ENCODE results near the gene PERCC1. TPM values are rescaled to one million over a fixed set of nuclear protein-coding genes. Genes with fewer than 3 reads are reported as not detected.

The PERCC1 gene
- polyA plus RNA-seq, 4 donors: 0.58 to 0.69 TPM; not detected in 2

DNA sequence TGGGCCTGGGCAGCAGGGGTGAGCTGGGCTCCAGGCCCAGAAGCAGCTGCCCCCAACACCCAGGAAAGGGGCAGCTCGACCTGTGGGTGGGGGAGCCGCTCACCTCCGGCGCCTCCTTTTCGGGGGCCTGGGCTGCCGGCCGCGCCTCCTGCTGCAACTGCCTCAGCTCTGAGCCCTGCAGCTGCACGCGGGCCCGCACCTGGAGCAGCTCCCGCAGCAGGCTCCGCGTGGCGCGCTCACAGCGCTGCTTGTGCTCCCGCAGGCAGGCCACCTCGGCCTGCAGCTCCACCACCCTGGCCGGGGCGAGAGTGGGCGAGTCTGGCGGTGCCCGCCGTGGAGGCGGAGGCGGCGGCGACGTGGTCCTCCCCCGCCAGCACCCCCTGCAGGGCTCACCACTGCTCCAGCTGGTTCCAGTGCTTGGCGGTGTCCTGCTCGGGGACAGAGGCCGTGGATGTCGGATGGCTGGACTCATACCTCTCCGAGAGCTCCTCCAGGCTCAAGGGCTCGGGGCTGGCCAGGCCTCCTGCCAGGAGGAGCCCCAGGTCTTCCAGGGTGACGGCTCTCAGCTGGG is 12.6 kb downstream of the PERCC1 start:
- Histone ChIP-seq H3K4me3 (ENCODE audit: low read depth in 1 of 3, low read length in 3 of 3) (no peak overlapping the region), H3K27me3 (ENCODE audit: control insufficient read depth in 3 of 3, insufficient read depth in 3 of 3, low read length in 3 of 3) (no peaks in the 10 kb centered on the region), H3K27ac (ENCODE audit: low read depth in 1 of 3, low read length in 2 of 3) (no peak overlapping the region), H3K4me1 (ENCODE audit: control insufficient read depth in 3 of 3, insufficient read depth in 2 of 3, low read depth in 1 of 3, low read length in 2 of 3) (no peaks in the 10 kb centered on the region), H3K36me3 (ENCODE audit: control insufficient read depth in 3 of 3, insufficient read depth in 2 of 3, low read depth in 1 of 3, low read length in 3 of 3) (peaks cover under 1 to 34% (median 3%) of the 10 kb centered on the region in 3 donors), H3K9me3 (ENCODE audit: control insufficient read depth in 2 of 2, insufficient read depth in 1 of 2, low read depth in 1 of 2, low read length in 1 of 2) (no peaks in the 10 kb centered on the region)
- DNase-seq: no peak
- no peak for FAIRE-seq
- WGBS, 3 donors: 69 to 80% (median 77%) methylated on average over 23 to 38 of the region's 38 CpGs

DNA sequence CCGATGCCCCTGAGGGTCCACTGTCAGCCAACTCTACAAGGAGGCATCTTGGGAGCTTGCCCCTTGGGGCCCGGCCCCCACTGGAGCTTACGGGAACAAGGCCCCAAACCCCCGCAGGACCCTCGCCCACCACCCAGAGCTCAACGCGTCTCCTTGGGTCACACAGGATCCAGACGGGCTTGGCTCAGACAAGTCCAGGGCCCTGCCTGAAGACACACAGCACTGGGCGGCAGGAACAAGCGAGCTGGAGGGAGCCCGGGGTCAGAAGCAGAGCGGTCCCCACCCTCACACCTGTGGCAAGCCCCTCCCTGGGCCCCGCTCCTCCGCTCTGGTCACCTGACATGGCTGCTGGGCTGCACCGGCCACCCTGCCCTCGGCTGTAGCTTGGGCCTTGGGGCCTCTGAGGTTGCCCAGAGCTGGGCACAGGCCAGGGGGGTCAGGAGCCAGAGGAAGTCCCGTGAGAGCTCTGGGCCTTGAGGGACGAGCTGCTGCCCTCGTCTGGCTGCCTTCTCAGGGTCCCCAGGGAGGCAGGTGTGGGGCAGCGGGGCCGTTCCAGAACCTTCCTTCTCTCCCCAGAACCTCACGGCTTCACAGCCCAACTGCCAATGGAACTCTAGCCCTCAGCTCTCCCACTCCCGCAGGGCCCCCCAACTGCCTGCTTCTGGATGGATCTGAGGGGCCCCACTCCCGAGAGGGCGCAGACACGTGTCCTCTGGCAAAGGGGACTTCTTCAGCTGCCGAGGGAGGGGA is 13.3 kb downstream of the PERCC1 start, which contains the start of gene CCDC154:
TSS of gene CCDC154 (minus strand) at position 577 of the 750 bp plus-strand sequence. CDS start at position 343, 234 bp downstream.
- Histone ChIP-seq H3K27me3 (ENCODE audit: control insufficient read depth in 3 of 3, insufficient read depth in 3 of 3, low read length in 3 of 3) (no peaks in the 10 kb centered on the region), H3K27ac (ENCODE audit: low read depth in 1 of 3, low read length in 2 of 3) (no peak within 1 kb of the TSS), H3K9me3 (ENCODE audit: control insufficient read depth in 2 of 2, insufficient read depth in 1 of 2, low read depth in 1 of 2, low read length in 1 of 2) (no peaks in the 10 kb centered on the region), H3K4me1 (ENCODE audit: control insufficient read depth in 3 of 3, insufficient read depth in 2 of 3, low read depth in 1 of 3, low read length in 2 of 3) (no peaks in the 10 kb centered on the region), H3K4me3 (ENCODE audit: low read depth in 1 of 3, low read length in 3 of 3) (no peak within 1 kb of the TSS), H3K36me3 (ENCODE audit: control insufficient read depth in 3 of 3, insufficient read depth in 2 of 3, low read depth in 1 of 3, low read length in 3 of 3) (peaks cover 3 to 40% (median 3%) of the 10 kb centered on the region in 3 donors)
- 67 to 79% (median 76%) methylated on average over 23 to 27 of the region's 27 CpGs for WGBS, 3 donors
- no peak for DNase-seq
- no peak for FAIRE-seq

DNA sequence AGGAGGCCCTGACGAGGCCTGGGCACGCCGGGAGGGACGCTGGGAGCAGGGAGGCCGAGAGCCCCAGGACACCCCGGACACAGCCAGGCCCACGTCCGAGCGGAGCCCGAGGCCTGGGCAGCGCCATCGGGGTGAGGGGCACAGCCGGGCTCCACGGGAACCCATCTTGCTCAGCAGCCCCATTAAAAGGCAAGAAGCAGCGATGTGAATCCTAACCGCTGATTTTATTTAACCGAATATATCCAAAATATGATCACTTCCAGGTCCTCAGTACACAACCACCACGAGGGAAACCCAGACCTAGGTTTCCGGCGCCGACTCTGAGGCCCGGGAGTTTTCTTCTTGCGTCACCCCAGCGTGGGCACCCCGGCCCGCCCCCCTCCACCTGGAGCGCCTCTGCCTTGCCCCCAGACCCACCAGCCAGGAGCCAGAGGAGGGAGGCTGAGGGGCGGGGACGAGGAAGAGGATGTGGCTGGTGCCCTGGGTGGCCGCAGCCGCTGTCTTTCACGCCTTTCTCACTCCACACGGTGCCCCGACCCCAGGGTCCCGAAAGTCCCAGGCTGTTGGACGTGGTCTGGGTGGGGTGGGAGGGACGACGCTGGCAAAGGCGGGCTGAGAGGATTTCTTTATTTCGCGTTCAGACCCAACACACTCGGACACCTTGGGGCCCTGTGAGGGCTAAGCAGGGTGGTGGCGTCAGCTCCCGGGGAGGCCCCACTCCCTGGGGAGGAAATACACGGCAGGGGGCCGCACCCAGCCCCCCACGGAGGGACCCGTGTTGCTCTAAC is 14.0 kb downstream of the PERCC1 start:
- H3K9me3 ChIP-seq (ENCODE audit: control insufficient read depth in 2 of 2, insufficient read depth in 1 of 2, low read depth in 1 of 2, low read length in 1 of 2): no peaks in the 10 kb centered on the region
- H3K36me3 ChIP-seq (ENCODE audit: control insufficient read depth in 3 of 3, insufficient read depth in 2 of 3, low read depth in 1 of 3, low read length in 3 of 3): peaks cover 3 to 48% (median 3%) of the 10 kb centered on the region in 3 donors
- no peaks in the 10 kb centered on the region for H3K27me3 ChIP-seq (ENCODE audit: control insufficient read depth in 3 of 3, insufficient read depth in 3 of 3, low read length in 3 of 3)
- WGBS, 3 donors: 83 to 86% (median 86%) methylated on average over 45 to 48 of the region's 48 CpGs
- no peaks in the 10 kb centered on the region for H3K4me1 ChIP-seq (ENCODE audit: control insufficient read depth in 3 of 3, insufficient read depth in 2 of 3, low read depth in 1 of 3, low read length in 2 of 3)
- no peak overlapping the region for H3K27ac ChIP-seq (ENCODE audit: low read depth in 1 of 3, low read length in 2 of 3)
- DNase-seq: no peak
- no peak overlapping the region for H3K4me3 ChIP-seq (ENCODE audit: low read depth in 1 of 3, low read length in 3 of 3)
- no peak for FAIRE-seq

DNA sequence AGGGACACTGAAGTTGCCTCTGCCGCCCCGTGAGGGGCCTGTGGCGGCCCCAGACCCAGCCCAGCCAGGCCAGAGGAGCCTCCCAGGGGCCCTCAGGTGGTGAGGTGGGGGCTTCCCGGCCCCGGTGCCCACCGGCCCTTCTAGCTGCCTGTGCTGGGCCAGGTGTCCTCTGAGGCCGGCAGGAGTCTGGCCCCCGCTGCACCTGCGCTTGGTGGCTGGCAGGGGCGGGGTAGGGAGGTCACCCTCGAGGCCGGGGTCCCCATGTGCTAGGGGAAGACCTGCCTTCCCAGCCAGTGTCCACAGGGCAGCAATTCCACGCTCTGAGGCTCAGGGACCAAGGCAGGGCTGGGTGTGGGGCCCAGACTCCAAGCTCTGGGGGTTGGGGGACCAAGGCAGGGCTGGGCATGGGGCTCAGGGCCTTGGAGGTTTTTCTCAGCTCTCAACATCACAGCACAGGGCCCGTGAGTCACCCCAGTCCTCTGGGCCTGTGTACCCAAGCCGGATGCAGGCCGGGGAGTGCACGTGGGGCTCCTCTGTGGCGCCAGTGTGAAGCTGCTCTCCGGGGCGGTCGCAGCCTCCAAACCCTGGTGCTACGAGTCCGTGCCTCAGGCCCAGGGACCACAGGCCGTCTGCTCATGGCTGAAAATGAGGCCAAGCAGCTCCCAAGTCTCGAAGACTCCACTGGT is 14.8 kb downstream of the PERCC1 start:
- no peak for FAIRE-seq
- H3K27ac ChIP-seq (ENCODE audit: low read depth in 1 of 3, low read length in 2 of 3): no peak overlapping the region

DNA sequence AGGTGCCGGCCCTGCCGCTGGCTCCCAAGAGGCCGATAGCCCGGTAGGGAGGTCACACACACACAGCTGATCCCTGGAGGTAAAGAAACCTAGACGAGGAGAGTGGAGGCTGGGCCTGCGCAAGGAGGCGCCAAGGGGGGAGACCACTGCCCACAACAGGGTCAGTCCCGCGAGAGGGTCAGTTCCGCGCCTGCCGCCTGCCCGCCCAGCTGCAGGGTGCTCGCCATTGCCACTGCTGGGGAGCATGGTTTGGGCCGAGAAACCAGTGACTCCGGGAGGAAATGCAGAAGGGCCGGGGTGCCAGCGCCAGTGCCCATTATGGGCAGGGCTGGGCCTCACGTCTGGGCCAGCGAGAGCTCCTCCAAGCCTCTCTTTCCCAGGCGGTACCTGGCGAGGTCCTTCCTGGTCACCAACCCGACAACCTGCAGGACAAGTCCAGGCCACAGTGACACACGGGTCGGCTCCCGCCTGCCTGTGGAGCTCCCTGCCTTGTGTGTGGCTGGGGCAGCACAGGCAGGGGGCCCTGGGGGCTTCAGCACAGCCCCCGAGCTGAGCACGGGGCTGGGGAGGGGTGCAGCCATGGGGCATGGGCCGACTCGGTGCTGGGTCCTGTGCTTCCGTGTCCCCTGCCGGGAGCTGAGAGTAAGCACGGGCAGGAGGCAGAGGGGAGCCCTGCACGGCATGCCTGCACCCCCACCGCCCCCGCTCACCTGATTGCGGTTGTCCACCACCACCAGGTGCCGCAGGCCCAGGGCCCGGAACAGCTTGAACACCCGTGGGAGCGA is 15.6 kb downstream of the PERCC1 start:
- Histone ChIP-seq H3K27ac (ENCODE audit: low read depth in 1 of 3, low read length in 2 of 3) (no peak overlapping the region), H3K36me3 (ENCODE audit: control insufficient read depth in 3 of 3, insufficient read depth in 2 of 3, low read depth in 1 of 3, low read length in 3 of 3) (peaks cover 5 to 64% (median 6%) of the 10 kb centered on the region in 3 donors), H3K4me1 (ENCODE audit: control insufficient read depth in 3 of 3, insufficient read depth in 2 of 3, low read depth in 1 of 3, low read length in 2 of 3) (no peaks in the 10 kb centered on the region), H3K4me3 (ENCODE audit: low read depth in 1 of 3, low read length in 3 of 3) (no peak overlapping the region), H3K9me3 (ENCODE audit: control insufficient read depth in 2 of 2, insufficient read depth in 1 of 2, low read depth in 1 of 2, low read length in 1 of 2) (no peaks in the 10 kb centered on the region), H3K27me3 (ENCODE audit: control insufficient read depth in 3 of 3, insufficient read depth in 3 of 3, low read length in 3 of 3) (no peaks in the 10 kb centered on the region)
- DNase-seq (no peak), FAIRE-seq (no peak)
- WGBS, 3 donors: 91 to 94% (median 93%) methylated on average over 35 to 41 of the region's 41 CpGs

More for the DNA sequence above, 14.8 kb downstream of the PERCC1 start:
- 87 to 90% (median 87%) methylated on average over 20 to 25 of the region's 25 CpGs for WGBS, 3 donors
- Histone ChIP-seq H3K9me3 (ENCODE audit: control insufficient read depth in 2 of 2, insufficient read depth in 1 of 2, low read depth in 1 of 2, low read length in 1 of 2) (no peaks in the 10 kb centered on the region), H3K27me3 (ENCODE audit: control insufficient read depth in 3 of 3, insufficient read depth in 3 of 3, low read length in 3 of 3) (no peaks in the 10 kb centered on the region), H3K4me1 (ENCODE audit: control insufficient read depth in 3 of 3, insufficient read depth in 2 of 3, low read depth in 1 of 3, low read length in 2 of 3) (no peaks in the 10 kb centered on the region), H3K36me3 (ENCODE audit: control insufficient read depth in 3 of 3, insufficient read depth in 2 of 3, low read depth in 1 of 3, low read length in 3 of 3) (peaks cover 3 to 55% (median 5%) of the 10 kb centered on the region in 3 donors), H3K4me3 (ENCODE audit: low read depth in 1 of 3, low read length in 3 of 3) (no peak overlapping the region)
- no peak for DNase-seq

DNA sequence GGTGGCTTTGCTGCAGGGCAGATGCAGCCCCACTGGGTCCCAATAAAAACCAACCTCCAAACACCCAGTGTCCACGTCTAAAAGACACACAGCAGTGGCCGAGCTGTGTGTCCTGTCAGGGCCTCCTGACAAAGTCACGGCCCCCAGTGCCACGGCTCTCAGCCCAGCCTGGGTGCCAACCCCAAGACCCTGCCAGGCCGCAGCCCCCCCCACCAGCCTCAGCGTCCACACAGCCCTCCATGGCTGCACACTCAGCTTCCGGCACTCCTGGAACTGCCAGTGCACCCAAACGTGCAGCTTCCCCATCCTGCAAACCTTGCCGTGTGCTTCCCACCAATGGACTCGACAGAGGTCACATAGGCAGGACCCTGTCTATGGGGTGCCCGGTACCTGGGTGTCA is 17.1 kb downstream of the PERCC1 start:
- DNase-seq: no peak
- peaks cover 8 to 77% (median 13%) of the 10 kb centered on the region in 3 donors for H3K36me3 ChIP-seq (ENCODE audit: control insufficient read depth in 3 of 3, insufficient read depth in 2 of 3, low read depth in 1 of 3, low read length in 3 of 3)
- FAIRE-seq: no peak

DNA sequence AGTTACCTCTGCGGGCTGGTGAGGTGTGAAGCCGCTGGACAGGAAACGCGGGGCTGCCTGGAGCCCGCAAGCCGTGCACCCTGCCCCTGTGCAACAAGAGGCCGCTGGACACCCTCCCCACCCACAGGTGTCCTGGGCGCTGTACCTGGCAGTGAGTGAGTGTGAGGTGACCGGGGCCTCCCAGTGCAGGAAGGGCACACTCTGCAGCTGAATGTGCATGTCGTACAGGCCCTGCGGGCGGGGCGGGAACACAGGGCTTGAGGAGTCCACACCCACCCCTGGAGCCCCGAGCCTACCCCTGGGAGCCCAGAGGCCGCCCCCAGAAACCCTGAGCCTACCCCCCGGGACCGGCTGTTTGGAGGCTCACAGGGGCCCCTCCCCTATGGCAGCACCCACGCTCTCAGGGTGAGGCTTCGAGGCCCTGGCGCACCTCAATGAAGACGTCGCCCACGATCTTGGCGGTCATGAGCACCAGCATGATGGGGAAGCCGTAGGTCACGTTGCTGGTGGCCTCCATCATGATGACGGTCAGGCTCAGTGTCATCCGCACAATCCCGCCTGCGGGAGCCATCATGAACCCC is 17.7 kb downstream of the PERCC1 start:
- no peaks in the 10 kb centered on the region for H3K4me1 ChIP-seq (ENCODE audit: control insufficient read depth in 3 of 3, insufficient read depth in 2 of 3, low read depth in 1 of 3, low read length in 2 of 3)
- no peak overlapping the region for H3K27ac ChIP-seq (ENCODE audit: low read depth in 1 of 3, low read length in 2 of 3)
- no peaks in the 10 kb centered on the region for H3K9me3 ChIP-seq (ENCODE audit: control insufficient read depth in 2 of 2, insufficient read depth in 1 of 2, low read depth in 1 of 2, low read length in 1 of 2)
- DNase-seq (no peak), FAIRE-seq (no peak)
- peaks cover 8 to 84% (median 16%) of the 10 kb centered on the region in 3 donors for H3K36me3 ChIP-seq (ENCODE audit: control insufficient read depth in 3 of 3, insufficient read depth in 2 of 3, low read depth in 1 of 3, low read length in 3 of 3)
- no peaks in the 10 kb centered on the region for H3K27me3 ChIP-seq (ENCODE audit: control insufficient read depth in 3 of 3, insufficient read depth in 3 of 3, low read length in 3 of 3)
- H3K4me3 ChIP-seq (ENCODE audit: low read depth in 1 of 3, low read length in 3 of 3): no peak overlapping the region
- WGBS, 3 donors: 94 to 95% (median 94%) methylated on average over 29 to 30 of the region's 30 CpGs

More for the DNA sequence above, 17.1 kb downstream of the PERCC1 start:
- no peaks in the 10 kb centered on the region for H3K27me3 ChIP-seq (ENCODE audit: control insufficient read depth in 3 of 3, insufficient read depth in 3 of 3, low read length in 3 of 3)
- 89 to 94% (median 90%) methylated on average over 10 to 11 of the region's 11 CpGs for WGBS, 3 donors
- H3K4me3 ChIP-seq (ENCODE audit: low read depth in 1 of 3, low read length in 3 of 3): no peak overlapping the region
- no peaks in the 10 kb centered on the region for H3K4me1 ChIP-seq (ENCODE audit: control insufficient read depth in 3 of 3, insufficient read depth in 2 of 3, low read depth in 1 of 3, low read length in 2 of 3)
- no peak overlapping the region for H3K27ac ChIP-seq (ENCODE audit: low read depth in 1 of 3, low read length in 2 of 3)
- H3K9me3 ChIP-seq (ENCODE audit: control insufficient read depth in 2 of 2, insufficient read depth in 1 of 2, low read depth in 1 of 2, low read length in 1 of 2): no peaks in the 10 kb centered on the region

All from small intestine (tissue), 7 donors.